MM.1S (cell line): ENCODE measurements around the gene KCNJ1.

ENCODE experiments used
- DNase-seq: peaks from one replicate; pipeline ENCODE4 v3.0.0-alpha.2; 2015
- H2AFZ ChIP-seq: fragments of 300-600 bp; sonication (generic); 2 replicates; pipeline ENCODE4 v1.6.0; 2016; ENCODE audit warnings: antibody characterized with exemption, low read length
- H3F3A ChIP-seq: fragments of 300-600 bp; sonication (generic); 2 replicates; pipeline ENCODE4 v1.6.1; 2016; ENCODE audit warnings: mild to moderate bottlenecking, antibody characterized with exemption, low read length, moderate library complexity, mixed read lengths; ENCODE audit not compliant: insufficient read depth
- H3K27ac ChIP-seq: fragments of 300-600 bp; sonication (generic); 2 replicates; pipeline ENCODE4 v1.5.1; 2016; ENCODE audit warnings: mild to moderate bottlenecking, low read length
- H3K27me3 ChIP-seq: fragments of 300-600 bp; sonication (generic); replicated peaks from 2 replicates; pipeline ENCODE4 v1.6.0; 2016; ENCODE audit warnings: low read length; ENCODE audit not compliant: insufficient read depth
- H3K36me3 ChIP-seq: fragments of 300-600 bp; sonication (generic); replicated peaks from 2 replicates; pipeline ENCODE4 v1.6.1; 2016; ENCODE audit warnings: mild to moderate bottlenecking, low read length, mixed read lengths; ENCODE audit not compliant: insufficient read depth
- H3K4me1 ChIP-seq: fragments of 300-600 bp; sonication (generic); 2 replicates; pipeline ENCODE4 v1.6.1; 2016; ENCODE audit warnings: low read length, mixed read lengths
- H3K4me2 ChIP-seq: fragments of 300-600 bp; sonication (generic); 2 replicates; pipeline ENCODE4 v1.6.0; 2016; ENCODE audit warnings: low read depth, low read length
- H3K4me3 ChIP-seq: fragments of 300-600 bp; sonication (generic); 2 replicates; pipeline ENCODE4 v1.5.1; 2016; ENCODE audit warnings: low read length, mixed read lengths
- H3K79me2 ChIP-seq: fragments of 300-600 bp; sonication (generic); 2 replicates; pipeline ENCODE4 v1.6.1; 2016; ENCODE audit warnings: mixed run types, low read length, mixed read lengths
- H3K9ac ChIP-seq: fragments of 300-600 bp; sonication (generic); 2 replicates; pipeline ENCODE4 v1.6.1; 2016; ENCODE audit warnings: low read length, mixed read lengths
- H3K9me2 ChIP-seq: fragments of 300-600 bp; sonication (generic); replicated peaks from 2 replicates; pipeline ENCODE4 v1.6.1; 2016; ENCODE audit warnings: mild to moderate bottlenecking, low read length, mixed read lengths; ENCODE audit not compliant: insufficient read depth
- H3K9me3 ChIP-seq: fragments of 300-600 bp; sonication (generic); replicated peaks from 2 replicates; pipeline ENCODE4 v1.6.1; 2016; ENCODE audit warnings: mild to moderate bottlenecking, low read length, mixed read lengths; ENCODE audit not compliant: insufficient read depth
- H4K20me1 ChIP-seq: fragments of 300-600 bp; sonication (generic); 2 replicates; pipeline ENCODE4 v1.6.1; 2016; ENCODE audit warnings: mild to moderate bottlenecking, low read length, moderate library complexity, mixed read lengths; ENCODE audit not compliant: insufficient read depth
- CTCF ChIP-seq: fragments of 300-600 bp; sonication (generic); IDR thresholded peaks from 2 replicates; pipeline ENCODE4 v1.5.1; 2016; ENCODE audit warnings: antibody characterized with exemption, low read length, mixed read lengths
- EZH2 ChIP-seq: fragments of 300-600 bp; sonication (generic); optimal IDR thresholded peaks from 2 replicates; pipeline ENCODE3; 2017; ENCODE audit warnings: low read depth, mild to moderate bottlenecking, antibody characterized with exemption, low read length, mixed read lengths
- EZH2phosphoT487 ChIP-seq: fragments of 300-600 bp; sonication (generic); IDR thresholded peaks from 2 replicates; pipeline ENCODE4 v1.6.1; 2018; ENCODE audit warnings: antibody characterized with exemption, low read length

The KCNJ1 gene

GRCh38 chr11:128890216-128890542 is 23.1 kb upstream of the KCNJ1 start:
- H3K4me2 ChIP-seq, result no peak overlapping the region
- H3K9me2 ChIP-seq, result no peaks in the 10 kb centered on the region
- no peak overlapping the region for H3K9ac ChIP-seq
- no peak overlapping the region for H3K27ac ChIP-seq
- no peak for TF ChIP-seq EZH2
- no peak for TF ChIP-seq CTCF
- no peak for TF ChIP-seq EZH2phosphoT487
- no peak overlapping the region for H2AFZ ChIP-seq
- H3F3A ChIP-seq, result peaks cover 8% of the 10 kb centered on the region; the same call in 1 of the 2 replicates
- H3K9me3 ChIP-seq, result no peaks in the 10 kb centered on the region
- H4K20me1 ChIP-seq, result no peaks in the 10 kb centered on the region
- no peaks in the 10 kb centered on the region for H3K36me3 ChIP-seq
- H3K27me3 ChIP-seq, result no peaks in the 10 kb centered on the region
- H3K4me3 ChIP-seq, result no peak overlapping the region
- peaks cover 30% of the 10 kb centered on the region for H3K4me1 ChIP-seq
- no peak for DNase-seq
- H3K79me2 ChIP-seq, result no peaks in the 10 kb centered on the region

- DNase-seq, result no peak
- H3K79me2 ChIP-seq, result no peaks in the 10 kb centered on the region
- no peak overlapping the region for H3K9ac ChIP-seq
- H3F3A ChIP-seq, result peaks cover 8% of the 10 kb centered on the region; the same call in 1 of the 2 replicates
- no peaks in the 10 kb centered on the region for H3K9me3 ChIP-seq
- H2AFZ ChIP-seq, result no peak overlapping the region
- H3K27me3 ChIP-seq, result no peaks in the 10 kb centered on the region
- H4K20me1 ChIP-seq, result no peaks in the 10 kb centered on the region
- H3K9me2 ChIP-seq, result no peaks in the 10 kb centered on the region
- H3K36me3 ChIP-seq, result no peaks in the 10 kb centered on the region
- H3K4me3 ChIP-seq, result no peak overlapping the region
- H3K27ac ChIP-seq, result no peak overlapping the region
- H3K4me2 ChIP-seq, result no peak overlapping the region
- TF ChIP-seq EZH2phosphoT487 (no peak), EZH2 (no peak), CTCF (no peak)
- H3K4me1 ChIP-seq, result peaks cover 27% of the 10 kb centered on the region
Observed at GRCh38 chr11:128889657-128890213, 22.6 kb upstream of the KCNJ1 start.

GRCh38 chr11:128888034-128888985 is 21.2 kb upstream of the KCNJ1 start:
- DNase-seq, result no peak
- Histone ChIP-seq H3K9ac (no peak overlapping the region), H3K4me1 (peaks cover 14% of the 10 kb centered on the region), H3F3A (no peaks in the 10 kb centered on the region), H3K79me2 (no peaks in the 10 kb centered on the region), H4K20me1 (no peaks in the 10 kb centered on the region), H3K9me3 (no peaks in the 10 kb centered on the region), H3K4me2 (no peak overlapping the region), H3K36me3 (no peaks in the 10 kb centered on the region), H3K4me3 (no peak overlapping the region), H3K9me2 (no peaks in the 10 kb centered on the region), H2AFZ (no peak overlapping the region), H3K27me3 (no peaks in the 10 kb centered on the region), H3K27ac (no peak overlapping the region)
- no peak for TF ChIP-seq CTCF
- TF ChIP-seq EZH2, result no peak
- no peak for TF ChIP-seq EZH2phosphoT487
